Eye (tissue), 1 donor: ENCODE measurements around the gene DNAH10.

ENCODE experiments used
- DNase-seq: peaks from one replicate; pipeline ENCODE4 v3.0.0-alpha.2; 2015

Gene DNAH10

GRCh38 chr12:123950476-123951349, 188.6 kb downstream of the DNAH10 start:
- no peak for DNase-seq

- DNase-seq: peak; percentile 17
These were observed 189.4 kb downstream of the DNAH10 start for GRCh38 chr12:123951467-123951866.

- DNase-seq: no peak
These were observed 189.9 kb downstream of the DNAH10 start for GRCh38 chr12:123952037-123952436.

- no peak for DNase-seq
These were observed 192.7 kb downstream of the DNAH10 start for GRCh38 chr12:123954647-123955350.

- no peak for DNase-seq
These were observed 194.1 kb downstream of the DNAH10 start for GRCh38 chr12:123956249-123956648.

GRCh38 chr12:123957196-123957595, 195.1 kb downstream of the DNAH10 start:
- DNase-seq: no peak

GRCh38 chr12:123958462-123958861, 196.4 kb downstream of the DNAH10 start:
- DNase-seq: peak; percentile 52

GRCh38 chr12:123958876-123959275, 196.8 kb downstream of the DNAH10 start:
- no peak for DNase-seq

- DNase-seq: no peak
These were observed 198.1 kb downstream of the DNAH10 start for GRCh38 chr12:123960029-123960735.

- DNase-seq: no peak
These were observed 198.8 kb downstream of the DNAH10 start for GRCh38 chr12:123960856-123961255.

GRCh38 chr12:123961585-123962345, 199.7 kb downstream of the DNAH10 start:
- no peak for DNase-seq

- DNase-seq: no peak
These were observed 200.4 kb downstream of the DNAH10 start for GRCh38 chr12:123962513-123962912.

- DNase-seq: no peak
These were observed 201.7 kb downstream of the DNAH10 start for GRCh38 chr12:123963821-123964220.

GRCh38 chr12:123965382-123965781, 203.3 kb downstream of the DNAH10 start:
- DNase-seq: no peak

- DNase-seq: no peak
These were observed 204.5 kb downstream of the DNAH10 start for GRCh38 chr12:123966596-123966995.

- no peak for DNase-seq
These were observed 205.1 kb downstream of the DNAH10 start for GRCh38 chr12:123967121-123967586.

- DNase-seq: no peak
These were observed 209.3 kb downstream of the DNAH10 start for GRCh38 chr12:123971449-123971769.

- peak; percentile 77 for DNase-seq
These were observed 209.8 kb downstream of the DNAH10 start for GRCh38 chr12:123971770-123972456.

GRCh38 chr12:123972457-123973401, 210.6 kb downstream of the DNAH10 start, which contains the start of the genes CCDC92 and ZNF664:
CCDC92 (minus strand) TSS chr12:123972831; CDS start chr12:123944305, 28,526 bp downstream.
ZNF664 (plus strand) TSS chr12:123973215; CDS start chr12:124012145, 38,930 bp downstream.
- DNase-seq: peak; percentile 97

GRCh38 chr12:123973552-123974341, 211.6 kb downstream of the DNAH10 start:
- peak; percentile 63 for DNase-seq
